H1 (cell line): Measurements from ENCODE around the gene DNAJC16. TPM values are rescaled to one million over a fixed set of nuclear protein-coding genes. Genes with fewer than 3 reads are reported as not detected.

ENCODE experiments used
- ATF2 ChIP-seq: IDR thresholded peaks from 2 replicates; pipeline ENCODE4 v1.6.1; 2012; ENCODE audit warnings: low read length, inconsistent platforms
- CHD1 ChIP-seq: IDR thresholded peaks from 2 replicates; pipeline ENCODE4 v1.6.1; 2012; ENCODE audit warnings: low read depth, low read length, improper control_type of control experiment
- CHD7 ChIP-seq: fragments of 300-600 bp; sonication (generic); IDR thresholded peaks from 2 replicates; pipeline ENCODE4 v1.7.1; 2012; ENCODE audit warnings: low read length, moderate library complexity, mild to moderate bottlenecking, inconsistent platforms; ENCODE audit not compliant: insufficient replicate concordance
- CTBP2 ChIP-seq: IDR thresholded peaks from 2 replicates; pipeline ENCODE4 v1.7.0; 2011; ENCODE audit warnings: borderline replicate concordance, mild to moderate bottlenecking, moderate library complexity, mixed read lengths, low read length; ENCODE audit not compliant: insufficient read depth, insufficient read length
- EP300 ChIP-seq, 2 experiments: IDR thresholded peaks; 1 replicate in 1 of 2; 2 replicates in 1 of 2; pipeline ENCODE4 v1.6.1; 2011 to 2012; ENCODE audit warnings: low read depth in 2 of 2, low read length in 2 of 2, mild to moderate bottlenecking in 2 of 2, borderline replicate concordance in 1 of 2, inconsistent platforms in 1 of 2, moderate library complexity in 1 of 2
- EZH2 ChIP-seq: fragments of 200-600 bp; sonication (generic); IDR thresholded peaks from 2 replicates; pipeline ENCODE4 v1.7.1; 2012; ENCODE audit warnings: low read depth, mild to moderate bottlenecking, moderate library complexity, low read length, inconsistent platforms; ENCODE audit not compliant: severe bottlenecking
- KDM1A ChIP-seq: fragments of 200-600, 300-600 bp; sonication (generic); IDR thresholded peaks from 2 replicates; pipeline ENCODE4 v1.7.1; 2016; ENCODE audit warnings: mild to moderate bottlenecking, low read length, borderline replicate concordance
- polyA plus RNA-seq, 7 experiments: library from polyadenylated mRNA; depleted of rRNA in 3 of 7; stranded (reverse) in 5 of 7; unstranded in 2 of 7; fragments of >200 nt in 5 of 7; fragments of 200-250 nt in 2 of 7; gene quantifications; 1 replicate in 5 of 7; 2 replicates in 1 of 7; 4 replicates in 1 of 7; pipeline versions ENCODE4 v1.2.1 to v1.2.3, GENCODE V29; 2011 to 2013; ENCODE audit warnings: missing spikeins in 2 of 7, mixed read lengths in 2 of 7
- total RNA-seq: library from RNA; stranded (reverse); fragmentation: NEBNext Ultra II Directional; extraction: Animal tissue kit (Norgen Biotek cat#: 25700); gene quantifications from 2 replicates; pipeline ENCODE4 v1.2.1, GENCODE V29; 2021

DNAJC16 gene
- total and polyA plus RNA-seq, 2 of the 8 experiments (the other 6 are each of a cell fraction or from before 2014, with no cell fraction given) = 7.9 to 23.3 TPM

- TF ChIP-seq CHD7 = no peak
- no peak for TF ChIP-seq EP300 (IDR thresholded peaks at IDR 0.05; ENCODE audit: borderline replicate concordance in 1 of 2, low read depth in 2 of 2, low read length in 2 of 2)
- TF ChIP-seq KDM1A = no peak
- no peak for TF ChIP-seq ATF2
- TF ChIP-seq CHD1 = no peak
- TF ChIP-seq EZH2 = no peak
- no peak for TF ChIP-seq CTBP2
- TF ChIP-seq, all 59 proteins: peak for 0
These were observed 38.3 kb upstream of the DNAJC16 start (continued) for GRCh38 chr1:15488371-15488770.
